BE2C (cell line): ENCODE data around the gene IL9R.
"Not testable (repeated sequence)": the region's sequence is repeated elsewhere in the genome, so short reads cannot be mapped to it uniquely, and the experiment has no call there.

ENCODE experiments used
- DNase-seq: peaks from one replicate; pipeline ENCODE4 v3.0.0-alpha.2; 2020
- H3K27me3 ChIP-seq: fragments of 250-450 bp; sonication (Bioruptor Pico); 2 replicates; pipeline ENCODE4 v1.5.1; 2020; ENCODE audit warnings: mild to moderate bottlenecking
- H3K36me3 ChIP-seq: fragments of 250-450 bp; sonication (Bioruptor Pico); 2 replicates; pipeline ENCODE4 v1.5.1; 2020; ENCODE audit warnings: mild to moderate bottlenecking
- H3K4me1 ChIP-seq: fragments of 250-450 bp; sonication (Bioruptor Pico); 2 replicates; pipeline ENCODE4 v1.5.1; 2020
- H3K4me3 ChIP-seq: 2 replicates; pipeline ENCODE4 v1.5.1; 2011; ENCODE audit warnings: low read depth, low read length
- H3K9me3 ChIP-seq: fragments of 250-450 bp; sonication (Bioruptor Pico); 2 replicates; pipeline ENCODE4 v1.5.1; 2020
- TF ChIP-seq, protein P1 (sequence below): IDR thresholded peaks from 2 replicates; pipeline ENCODE4 v1.5.1; 2012; ENCODE audit warnings: mild to moderate bottlenecking, low read depth, low read length

Gene IL9R

DNA sequence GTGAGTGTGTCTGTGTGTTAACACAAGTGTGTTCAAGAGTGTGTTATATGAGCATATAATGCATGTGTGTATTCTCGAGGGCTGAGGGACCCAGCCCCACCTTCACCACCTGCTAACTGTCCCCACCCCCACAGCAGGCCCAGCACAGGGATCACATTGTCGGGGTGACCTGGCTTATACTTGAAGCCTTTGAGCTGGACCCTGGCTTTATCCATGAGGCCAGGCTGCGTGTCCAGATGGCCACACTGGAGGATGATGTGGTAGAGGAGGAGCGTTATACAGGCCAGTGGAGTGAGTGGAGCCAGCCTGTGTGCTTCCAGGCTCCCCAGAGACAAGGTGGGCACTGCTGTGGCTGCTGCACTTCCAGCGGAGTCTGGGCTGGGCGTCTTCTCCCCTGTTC lies 7.6 kb downstream of the IL9R start:
- Histone ChIP-seq H3K4me3 (no peak overlapping the region), H3K27me3 (no peaks in the 10 kb centered on the region), H3K9me3 (no peaks in the 10 kb centered on the region), H3K4me1 (no peaks in the 10 kb centered on the region), H3K36me3 (no peaks in the 10 kb centered on the region)
- TF ChIP-seq, protein P1, sequence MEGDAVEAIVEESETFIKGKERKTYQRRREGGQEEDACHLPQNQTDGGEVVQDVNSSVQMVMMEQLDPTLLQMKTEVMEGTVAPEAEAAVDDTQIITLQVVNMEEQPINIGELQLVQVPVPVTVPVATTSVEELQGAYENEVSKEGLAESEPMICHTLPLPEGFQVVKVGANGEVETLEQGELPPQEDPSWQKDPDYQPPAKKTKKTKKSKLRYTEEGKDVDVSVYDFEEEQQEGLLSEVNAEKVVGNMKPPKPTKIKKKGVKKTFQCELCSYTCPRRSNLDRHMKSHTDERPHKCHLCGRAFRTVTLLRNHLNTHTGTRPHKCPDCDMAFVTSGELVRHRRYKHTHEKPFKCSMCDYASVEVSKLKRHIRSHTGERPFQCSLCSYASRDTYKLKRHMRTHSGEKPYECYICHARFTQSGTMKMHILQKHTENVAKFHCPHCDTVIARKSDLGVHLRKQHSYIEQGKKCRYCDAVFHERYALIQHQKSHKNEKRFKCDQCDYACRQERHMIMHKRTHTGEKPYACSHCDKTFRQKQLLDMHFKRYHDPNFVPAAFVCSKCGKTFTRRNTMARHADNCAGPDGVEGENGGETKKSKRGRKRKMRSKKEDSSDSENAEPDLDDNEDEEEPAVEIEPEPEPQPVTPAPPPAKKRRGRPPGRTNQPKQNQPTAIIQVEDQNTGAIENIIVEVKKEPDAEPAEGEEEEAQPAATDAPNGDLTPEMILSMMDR: no peak
- no peak for DNase-seq

DNA sequence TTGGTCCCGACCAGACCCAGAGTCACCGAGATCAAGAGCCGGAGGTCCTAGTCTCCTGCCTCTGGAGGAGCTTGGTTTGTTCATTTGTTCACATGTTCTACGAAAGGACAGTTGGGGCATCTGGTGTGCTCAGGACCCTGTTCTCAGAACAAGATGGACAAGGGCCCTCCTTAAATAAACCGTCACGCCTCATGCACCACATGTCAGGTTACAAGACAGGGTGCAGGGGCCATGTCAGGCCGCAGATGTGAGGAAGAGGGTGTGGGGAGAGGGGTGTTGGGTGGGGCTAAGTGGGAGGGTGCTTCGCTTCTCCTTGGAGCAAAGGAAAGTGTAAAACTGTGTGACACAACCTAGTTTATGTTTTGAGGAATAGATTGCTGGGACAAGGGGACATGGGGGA lies 9.0 kb downstream of the IL9R start:
- H3K4me1 ChIP-seq, H3K9me3 ChIP-seq, H3K36me3 ChIP-seq, H3K4me3 ChIP-seq, DNase-seq, H3K27me3 ChIP-seq: not testable (repeated sequence)

- H3K9me3 ChIP-seq, H3K27me3 ChIP-seq, H3K4me1 ChIP-seq, H3K36me3 ChIP-seq, H3K4me3 ChIP-seq, DNase-seq: not testable (repeated sequence)
Observed at GRCh38 chrX:156008379-156008778, 10.9 kb downstream of the IL9R start.

DNA sequence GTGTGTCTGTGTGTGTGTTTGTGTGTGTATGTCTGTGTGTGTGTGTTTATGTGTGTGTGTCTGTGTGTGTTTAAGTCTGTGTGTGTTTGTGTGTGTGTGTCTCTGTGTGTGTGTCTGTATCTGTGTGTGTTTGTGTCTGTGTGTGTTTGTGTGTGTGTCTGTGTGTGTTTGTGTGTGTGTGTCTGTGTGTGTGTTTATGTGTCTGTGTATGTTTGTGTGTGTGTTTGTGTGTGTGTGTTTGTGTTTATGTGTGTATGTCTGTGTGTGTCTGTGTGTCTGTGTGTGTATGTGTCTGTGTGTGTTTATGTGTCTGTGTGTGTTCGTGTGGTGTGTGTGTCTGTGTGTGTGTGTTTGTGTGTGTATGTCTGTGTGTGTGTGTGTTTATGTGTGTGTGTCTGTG lies 11.4 kb downstream of the IL9R start:
- Histone ChIP-seq H3K9me3 (no peaks in the 10 kb centered on the region), H3K4me3 (no peak overlapping the region), H3K4me1 (no peaks in the 10 kb centered on the region), H3K27me3 (no peaks in the 10 kb centered on the region), H3K36me3 (no peaks in the 10 kb centered on the region)
- TF ChIP-seq, protein P1: no peak
- DNase-seq: no peak

- not testable (repeated sequence) for H3K27me3 ChIP-seq, H3K4me1 ChIP-seq, H3K9me3 ChIP-seq, H3K36me3 ChIP-seq, DNase-seq, H3K4me3 ChIP-seq
Observed at GRCh38 chrX:156009691-156010090, 12.2 kb downstream of the IL9R start.

DNA sequence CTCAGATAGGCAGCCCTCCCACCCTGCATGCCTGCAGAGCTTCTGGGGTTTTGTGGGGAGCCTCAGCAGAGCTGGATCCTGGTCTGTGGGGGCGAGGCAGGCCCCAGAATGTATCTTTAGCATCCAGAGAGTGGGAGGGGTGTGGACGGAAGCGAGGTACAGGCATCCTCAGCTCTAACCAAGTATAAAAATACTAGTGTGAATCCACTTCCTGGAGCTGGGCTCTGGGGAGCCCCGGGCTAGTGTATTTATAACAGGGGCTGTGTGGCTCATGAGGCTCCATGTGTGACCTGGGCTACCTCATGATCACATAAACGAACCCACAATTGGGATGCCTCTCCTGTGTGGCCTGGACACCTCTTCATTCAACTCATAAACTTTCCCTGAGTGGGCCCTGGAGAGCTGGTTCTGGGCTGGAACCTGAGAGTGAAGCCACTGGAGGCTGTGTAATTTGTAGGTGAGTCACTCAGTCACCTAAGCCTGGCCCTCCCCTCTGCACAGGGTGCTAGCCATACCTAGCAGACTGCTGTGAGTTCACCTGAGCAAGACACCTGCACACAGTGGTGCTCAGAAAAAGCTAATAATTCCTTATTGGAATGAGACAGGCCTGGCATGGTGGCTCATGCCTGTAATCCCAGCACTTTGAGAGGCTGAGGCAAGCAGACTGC lies 15.9 kb downstream of the IL9R start:
- not testable (repeated sequence) for H3K9me3 ChIP-seq, H3K36me3 ChIP-seq, DNase-seq

DNA sequence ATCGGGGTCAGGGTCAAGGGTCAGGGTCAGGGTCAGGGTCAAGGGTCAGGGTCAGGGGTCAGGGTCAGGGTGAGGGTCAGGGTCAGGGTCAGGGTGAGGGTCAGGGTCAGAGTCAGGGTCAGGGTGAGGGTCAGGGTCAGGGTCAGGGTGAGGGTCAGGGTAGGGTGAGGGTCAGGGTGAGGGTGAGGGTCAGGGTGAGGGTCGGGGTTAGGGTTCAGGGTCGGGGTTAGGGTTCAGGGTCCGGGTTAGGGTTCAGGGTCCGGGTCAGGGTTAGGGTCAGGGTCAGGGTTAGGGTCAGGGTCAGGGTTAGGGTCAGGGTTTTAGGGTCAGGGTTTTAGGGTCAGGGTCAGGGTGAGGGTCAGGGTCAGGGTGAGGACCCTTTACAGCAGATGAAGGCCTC lies 22.4 kb downstream of the IL9R start:
- H3K4me1 ChIP-seq, H3K36me3 ChIP-seq, DNase-seq, H3K9me3 ChIP-seq, H3K4me3 ChIP-seq, H3K27me3 ChIP-seq: not testable (repeated sequence)

More for the DNA sequence above, 15.9 kb downstream of the IL9R start:
- not testable (repeated sequence) for H3K4me3 ChIP-seq, H3K27me3 ChIP-seq, H3K4me1 ChIP-seq

- H3K9me3 ChIP-seq, H3K27me3 ChIP-seq, DNase-seq: not testable (repeated sequence)
Observed at GRCh38 chrX:156023002-156023401, 25.5 kb downstream of the IL9R start.

GRCh38 chrX:156024949-156025492 lies 27.5 kb downstream of the IL9R start:
- not testable (repeated sequence) for H3K36me3 ChIP-seq, H3K4me3 ChIP-seq, H3K27me3 ChIP-seq, H3K4me1 ChIP-seq, DNase-seq, H3K9me3 ChIP-seq

More at GRCh38 chrX:156023002-156023401, 25.5 kb downstream of the IL9R start:
- not testable (repeated sequence) for H3K4me1 ChIP-seq, H3K36me3 ChIP-seq, H3K4me3 ChIP-seq

- not testable (repeated sequence) for H3K4me1 ChIP-seq, H3K9me3 ChIP-seq, DNase-seq, H3K36me3 ChIP-seq, H3K27me3 ChIP-seq, H3K4me3 ChIP-seq
Observed at GRCh38 chrX:156028653-156029237, 31.2 kb downstream of the IL9R start.

DNA sequence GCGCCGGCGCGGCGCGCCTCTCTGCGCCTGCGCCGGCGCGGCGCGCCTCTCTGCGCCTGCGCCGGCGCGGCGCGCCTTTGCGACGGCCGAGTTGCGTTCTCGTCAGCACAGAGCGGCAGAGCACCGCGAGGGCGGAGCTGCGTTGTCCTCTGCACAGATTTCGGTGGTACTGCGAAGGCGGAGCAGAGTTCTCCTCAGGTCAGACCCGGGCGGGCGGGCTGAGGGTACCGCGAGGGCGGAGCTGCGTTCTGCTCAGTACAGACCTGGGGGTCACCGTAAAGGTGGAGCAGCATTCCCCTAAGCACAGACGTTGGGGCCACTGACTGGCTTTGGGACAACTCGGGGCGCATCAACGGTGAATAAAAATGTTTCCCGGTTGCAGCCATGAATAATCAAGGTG lies 31.8 kb downstream of the IL9R start:
- not testable (repeated sequence) for H3K4me3 ChIP-seq, H3K9me3 ChIP-seq, H3K4me1 ChIP-seq, H3K27me3 ChIP-seq, H3K36me3 ChIP-seq, DNase-seq

DNA sequence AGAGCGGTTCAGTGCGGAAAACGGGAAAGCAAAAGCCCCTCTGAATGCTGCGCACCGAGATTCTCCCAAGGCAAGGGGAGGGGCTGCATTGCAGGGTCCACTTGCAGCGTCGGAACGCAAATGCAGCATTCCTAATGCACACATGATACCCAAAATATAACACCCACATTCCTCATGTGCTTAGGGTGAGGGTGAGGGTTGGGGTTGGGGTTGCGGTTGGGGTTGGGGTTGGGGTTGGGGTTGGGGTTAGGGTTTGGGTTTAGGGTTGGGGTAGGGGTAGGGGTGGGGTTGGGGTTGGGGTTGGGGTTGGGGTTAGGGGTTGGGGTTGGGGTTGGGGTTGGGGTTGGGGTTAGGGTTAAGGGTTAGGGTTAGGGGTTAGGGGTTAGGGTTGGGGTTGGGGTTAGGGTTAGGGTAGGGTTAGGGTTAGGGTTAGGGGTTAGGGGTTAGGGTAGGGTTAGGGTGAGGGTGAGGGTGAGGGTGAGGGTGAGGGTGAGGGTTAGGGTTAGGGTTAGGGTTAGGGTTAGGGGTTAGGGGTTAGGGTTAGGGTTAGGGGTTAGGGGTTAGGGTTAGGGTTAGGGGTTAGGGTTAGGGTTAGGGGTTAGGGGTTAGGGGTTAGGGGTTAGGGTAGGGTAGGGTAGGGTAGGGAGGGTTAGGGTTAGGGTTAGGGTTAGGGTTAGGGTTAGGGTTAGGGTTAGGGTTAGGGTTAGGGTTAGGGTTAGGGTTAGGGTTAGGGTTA lies 32.4 kb downstream of the IL9R start:
- DNase-seq, H3K4me3 ChIP-seq, H3K9me3 ChIP-seq, H3K27me3 ChIP-seq, H3K4me1 ChIP-seq, H3K36me3 ChIP-seq: not testable (repeated sequence)

GRCh38 chrX:156030474-156030873 lies 33.0 kb downstream of the IL9R start:
- H3K4me1 ChIP-seq, H3K27me3 ChIP-seq, H3K4me3 ChIP-seq, H3K9me3 ChIP-seq, H3K36me3 ChIP-seq, DNase-seq: not testable (repeated sequence)
